ENCODE data around the gene MAMDC4.

DNA sequence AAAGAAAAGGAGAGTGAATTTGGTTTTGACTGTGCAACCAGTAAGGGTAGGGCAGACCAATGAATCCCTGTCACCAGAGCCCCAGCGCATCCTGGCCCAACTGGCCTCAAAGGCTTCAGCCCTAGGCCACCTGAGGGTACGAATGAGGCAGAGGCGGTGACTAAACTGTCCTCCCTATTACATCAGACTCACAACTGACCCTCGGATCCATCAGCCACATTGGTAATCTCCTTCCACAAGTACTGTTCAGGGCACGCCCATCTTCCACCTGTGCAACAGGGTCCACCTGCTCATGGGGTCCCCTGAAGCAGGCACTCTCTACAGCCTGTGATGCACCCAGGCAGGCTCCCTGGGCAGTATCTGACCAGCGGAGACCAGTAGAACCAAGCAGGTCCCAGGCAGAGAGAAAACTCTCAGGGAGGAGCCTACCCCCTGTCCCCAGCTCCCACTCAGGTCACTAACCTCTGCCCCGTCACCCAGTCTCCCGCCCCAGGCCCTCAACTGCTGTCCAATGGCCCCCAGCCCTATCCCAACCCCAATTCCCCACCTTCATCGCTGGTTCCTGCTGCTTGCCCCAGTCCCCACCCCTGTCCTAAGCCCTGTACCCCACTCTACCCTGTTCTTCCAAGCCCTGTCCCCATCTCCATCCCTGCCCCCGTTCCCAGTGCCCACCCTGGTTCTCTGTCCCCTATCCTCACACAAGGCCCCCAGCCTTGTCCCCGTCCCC, 13.1 kb downstream of the MAMDC4 start:
- TF ChIP-seq, protein P1, sequence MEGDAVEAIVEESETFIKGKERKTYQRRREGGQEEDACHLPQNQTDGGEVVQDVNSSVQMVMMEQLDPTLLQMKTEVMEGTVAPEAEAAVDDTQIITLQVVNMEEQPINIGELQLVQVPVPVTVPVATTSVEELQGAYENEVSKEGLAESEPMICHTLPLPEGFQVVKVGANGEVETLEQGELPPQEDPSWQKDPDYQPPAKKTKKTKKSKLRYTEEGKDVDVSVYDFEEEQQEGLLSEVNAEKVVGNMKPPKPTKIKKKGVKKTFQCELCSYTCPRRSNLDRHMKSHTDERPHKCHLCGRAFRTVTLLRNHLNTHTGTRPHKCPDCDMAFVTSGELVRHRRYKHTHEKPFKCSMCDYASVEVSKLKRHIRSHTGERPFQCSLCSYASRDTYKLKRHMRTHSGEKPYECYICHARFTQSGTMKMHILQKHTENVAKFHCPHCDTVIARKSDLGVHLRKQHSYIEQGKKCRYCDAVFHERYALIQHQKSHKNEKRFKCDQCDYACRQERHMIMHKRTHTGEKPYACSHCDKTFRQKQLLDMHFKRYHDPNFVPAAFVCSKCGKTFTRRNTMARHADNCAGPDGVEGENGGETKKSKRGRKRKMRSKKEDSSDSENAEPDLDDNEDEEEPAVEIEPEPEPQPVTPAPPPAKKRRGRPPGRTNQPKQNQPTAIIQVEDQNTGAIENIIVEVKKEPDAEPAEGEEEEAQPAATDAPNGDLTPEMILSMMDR (IDR thresholded peaks at IDR 0.05): no peak
- TF ChIP-seq POLR2AphosphoS5 (IDR thresholded peaks at IDR 0.05): no peak

Measured in prostate gland (tissue), 2 donors.